D721Med (cell line): Measurements from ENCODE around the gene STAP1.

ENCODE experiments used
- DNase-seq: peaks from one replicate; pipeline ENCODE4 v3.0.0; 2011; ENCODE audit warnings: low spot score; ENCODE audit not compliant: insufficient read length
- FAIRE-seq: peaks from 2 replicates; lab custom pipeline; 2011; peaks lifted over from hg19 to GRCh38; lab: Jason Lieb, UNC
- CTCF ChIP-seq: IDR thresholded peaks from 2 replicates; pipeline ENCODE4 v1.5.1; 2012; ENCODE audit warnings: mild to moderate bottlenecking, control low read depth; ENCODE audit not compliant: insufficient read depth; ENCODE audit errors: missing control alignments

Gene STAP1

GRCh38 chr4:67575232-67576058 is 16.9 kb downstream of the STAP1 start:
- no peak for FAIRE-seq
- TF ChIP-seq CTCF = no peak

GRCh38 chr4:67576059-67576466 is 17.5 kb downstream of the STAP1 start:
- DNase-seq (no peak), FAIRE-seq (no peak)
- TF ChIP-seq CTCF = no peak

More at GRCh38 chr4:67575232-67576058, 16.9 kb downstream of the STAP1 start:
- no peak for DNase-seq

GRCh38 chr4:67576538-67576937 is 18.0 kb downstream of the STAP1 start:
- no peak for DNase-seq
- FAIRE-seq = no peak
- TF ChIP-seq CTCF = no peak

- no peak for FAIRE-seq
- no peak for TF ChIP-seq CTCF
- DNase-seq = no peak
These were observed 22.1 kb downstream of the STAP1 start for GRCh38 chr4:67580577-67580976.

- no peak for TF ChIP-seq CTCF
- FAIRE-seq = no peak
- DNase-seq = no peak
These were observed 22.8 kb downstream of the STAP1 start for GRCh38 chr4:67581208-67581857.

- no peak for DNase-seq
- no peak for FAIRE-seq
- no peak for TF ChIP-seq CTCF
These were observed 23.4 kb downstream of the STAP1 start for GRCh38 chr4:67581913-67582312.

GRCh38 chr4:67584496-67584895 is 26.0 kb downstream of the STAP1 start:
- DNase-seq (no peak), FAIRE-seq (no peak)
- no peak for TF ChIP-seq CTCF
